OCI-LY3 (cell line): Measurements from ENCODE around the gene TPM3.
"Not testable (repeated sequence)": the region's sequence is repeated elsewhere in the genome, so short reads cannot be mapped to it uniquely, and the experiment has no call there.

ENCODE experiments used
- CTCF ChIP-seq: fragments of 200-600, 300-600 bp; sonication (generic); IDR thresholded peaks from 2 replicates; pipeline ENCODE4 v1.5.1; 2014; ENCODE audit warnings: antibody characterized with exemption, low read length, low read depth
- EZH2phosphoT487 ChIP-seq: fragments of 200-600 bp; shearing (Covaris generic); IDR thresholded peaks from 2 replicates; pipeline ENCODE4 v1.6.1; 2018; ENCODE audit warnings: antibody characterized with exemption, mixed run types, low read depth

GRCh38 chr1:154231112-154231511 lies 39.2 kb upstream of the TPM3 start:
- not testable (repeated sequence) for TF ChIP-seq CTCF, EZH2phosphoT487
